HepG2 (cell line): ENCODE data around the gene ATP5F1E. TPM values are rescaled to one million over a fixed set of nuclear protein-coding genes. Genes with fewer than 3 reads are reported as not detected.
A peak's percentile ranks its signal among the peaks of the same experiment; 100 is the strongest.

Source experiments
- ARID5B ChIP-seq: IDR thresholded peaks from 2 replicates; pipeline ENCODE4 v1.4.0; 2020; ENCODE audit warnings: mild to moderate bottlenecking, missing genetic modification reagents
- CEBPG ChIP-seq: IDR thresholded peaks from 2 replicates; pipeline ENCODE4 v1.6.1; 2016
- ELF3 ChIP-seq: IDR thresholded peaks from 2 replicates; pipeline ENCODE4 v1.6.1; 2016; ENCODE audit warnings: missing genetic modification reagents, missing compliant biosample characterization
- ETV5 ChIP-seq: IDR thresholded peaks from 2 replicates; pipeline ENCODE4 v1.6.1; 2018; ENCODE audit warnings: missing biosample characterization, missing genetic modification reagents, inconsistent platforms, borderline replicate concordance
- FOSL2 ChIP-seq: sonication (generic); formaldehyde crosslinking; IDR thresholded peaks from 2 replicates; pipeline ENCODE4 v1.4.0; 2020; ENCODE audit warnings: missing genetic modification reagents
- GATA4 ChIP-seq: sonication (generic); IDR thresholded peaks from 2 replicates; pipeline ENCODE4 v1.6.1; 2016; ENCODE audit warnings: antibody characterized with exemption, low read depth, borderline replicate concordance
- GFI1 ChIP-seq: sonication (generic); formaldehyde crosslinking; IDR thresholded peaks from 2 replicates; pipeline ENCODE4 v1.5.0; 2020; ENCODE audit warnings: missing genetic modification reagents, mild to moderate bottlenecking, borderline replicate concordance
- HNF4A ChIP-seq: sonication (generic); formaldehyde crosslinking; IDR thresholded peaks from 2 replicates; pipeline ENCODE4 v1.4.0; 2020; ENCODE audit warnings: missing genetic modification reagents
- JUN ChIP-seq: sonication (generic); formaldehyde crosslinking; IDR thresholded peaks from 2 replicates; pipeline ENCODE4 v1.4.0; 2020; ENCODE audit warnings: mild to moderate bottlenecking, missing genetic modification reagents
- JUND ChIP-seq: sonication (generic); formaldehyde crosslinking; IDR thresholded peaks from 2 replicates; pipeline ENCODE4 v1.8.0; 2022; ENCODE audit warnings: mild to moderate bottlenecking, missing genetic modification reagents
- KAT7 ChIP-seq: IDR thresholded peaks from 2 replicates; pipeline ENCODE4 v1.6.1; 2018; ENCODE audit warnings: borderline replicate concordance, missing compliant biosample characterization
- KMT2A ChIP-seq: sonication (generic); formaldehyde crosslinking; IDR thresholded peaks from 2 replicates; pipeline ENCODE4 v1.4.0; 2020; ENCODE audit warnings: missing genetic modification reagents
- MAF1 ChIP-seq: sonication (generic); formaldehyde crosslinking; IDR thresholded peaks from 2 replicates; pipeline ENCODE4 v1.5.0; 2020; ENCODE audit warnings: missing genetic modification reagents, borderline replicate concordance
- NR2F6 ChIP-seq, 2 experiments: IDR thresholded peaks; 2 replicates each; pipeline ENCODE4 v1.6.1; 2016; ENCODE audit warnings: antibody characterized with exemption in 1 of 2, mild to moderate bottlenecking in 1 of 2
- RBM39 ChIP-seq: fragments of 200-400 bp; formaldehyde crosslinking; IDR thresholded peaks from one replicate; pipeline ENCODE4 v1.6.1; 2018; ENCODE audit warnings: antibody characterized with exemption, mild to moderate bottlenecking, low read depth, low read length; ENCODE audit not compliant: poor library complexity, severe bottlenecking
- SALL1 ChIP-seq: sonication (generic); formaldehyde crosslinking; IDR thresholded peaks from 2 replicates; pipeline ENCODE4 v1.8.0; 2022; ENCODE audit warnings: mild to moderate bottlenecking, missing genetic modification reagents
- SP5 ChIP-seq: IDR thresholded peaks from 2 replicates; pipeline ENCODE4 v1.6.1; 2016; ENCODE audit warnings: low read depth, borderline replicate concordance
- SSRP1 ChIP-seq: IDR thresholded peaks from 2 replicates; pipeline ENCODE4 v1.6.1; 2016; ENCODE audit warnings: control low read depth
- TARDBP ChIP-seq: sonication (generic); formaldehyde crosslinking; IDR thresholded peaks from 2 replicates; pipeline ENCODE4 v1.8.0; 2022; ENCODE audit warnings: mild to moderate bottlenecking, missing genetic modification reagents
- TBX3 ChIP-seq: fragments of 450-650 bp; IDR thresholded peaks from 2 replicates; pipeline ENCODE4 v1.6.1; 2017; ENCODE audit warnings: antibody characterized with exemption, mild to moderate bottlenecking, inconsistent platforms, borderline replicate concordance
- ZEB1 ChIP-seq: IDR thresholded peaks from 2 replicates; pipeline ENCODE4 v1.6.1; 2012; ENCODE audit warnings: mild to moderate bottlenecking, low read depth, inconsistent platforms; ENCODE audit not compliant: insufficient replicate concordance
- ZNF18 ChIP-seq: sonication (generic); formaldehyde crosslinking; IDR thresholded peaks from 2 replicates; pipeline ENCODE4 v1.8.0; 2022; ENCODE audit warnings: mild to moderate bottlenecking, missing genetic modification reagents; ENCODE audit not compliant: insufficient replicate concordance
- ZNF232 ChIP-seq: sonication (generic); formaldehyde crosslinking; IDR thresholded peaks from 2 replicates; pipeline ENCODE4 v1.4.0; 2020; ENCODE audit warnings: missing genetic modification reagents, borderline replicate concordance
- ZNF549 ChIP-seq: sonication (generic); formaldehyde crosslinking; IDR thresholded peaks from 2 replicates; pipeline ENCODE4 v1.5.0; 2020; ENCODE audit warnings: missing genetic modification reagents
- ZNF720 ChIP-seq: sonication (generic); formaldehyde crosslinking; IDR thresholded peaks from 2 replicates; pipeline ENCODE4 v1.4.0; 2020; ENCODE audit warnings: missing genetic modification reagents
- ZZZ3 ChIP-seq: sonication (generic); formaldehyde crosslinking; IDR thresholded peaks from 2 replicates; pipeline ENCODE4 v1.4.0; 2020; ENCODE audit warnings: missing genetic modification reagents, mild to moderate bottlenecking, borderline replicate concordance
- polyA plus RNA-seq, 8 experiments: library from polyadenylated mRNA; depleted of rRNA in 3 of 8; stranded (reverse) in 7 of 8; unstranded in 1 of 8; fragments of >200 nt; fragmentation: Illumina TruSeq in 4 of 8; extraction: Trizol in 4 of 8; gene quantifications; 2 replicates each; pipeline versions ENCODE4 v1.2.1 to v1.2.3, GENCODE V29; 2011 to 2016; ENCODE audit warnings: low read depth in 4 of 8, missing spikeins in 1 of 8, mixed read lengths in 1 of 8; ENCODE audit not compliant: insufficient read depth in 1 of 8
- total RNA-seq, 5 experiments: library from RNA; depleted of rRNA; stranded (reverse); fragments of >200 nt; fragmentation: Illumina TruSeq; extraction: Trizol; gene quantifications; 2 replicates each; pipeline ENCODE4 v1.2.3, GENCODE V29; 2016; ENCODE audit warnings: low read depth in 1 of 5
- TF ChIP-seq, protein P1 (sequence below): sonication (generic); formaldehyde crosslinking; IDR thresholded peaks from 2 replicates; pipeline ENCODE4 v1.8.0; 2022; ENCODE audit warnings: missing genetic modification reagents, low read depth, mild to moderate bottlenecking, borderline replicate concordance

Gene ATP5F1E
- total and polyA plus RNA-seq, 2 of the 13 experiments (the other 11 are each of a cell fraction or from before 2014, with no cell fraction given): 121 to 134 TPM

DNA sequence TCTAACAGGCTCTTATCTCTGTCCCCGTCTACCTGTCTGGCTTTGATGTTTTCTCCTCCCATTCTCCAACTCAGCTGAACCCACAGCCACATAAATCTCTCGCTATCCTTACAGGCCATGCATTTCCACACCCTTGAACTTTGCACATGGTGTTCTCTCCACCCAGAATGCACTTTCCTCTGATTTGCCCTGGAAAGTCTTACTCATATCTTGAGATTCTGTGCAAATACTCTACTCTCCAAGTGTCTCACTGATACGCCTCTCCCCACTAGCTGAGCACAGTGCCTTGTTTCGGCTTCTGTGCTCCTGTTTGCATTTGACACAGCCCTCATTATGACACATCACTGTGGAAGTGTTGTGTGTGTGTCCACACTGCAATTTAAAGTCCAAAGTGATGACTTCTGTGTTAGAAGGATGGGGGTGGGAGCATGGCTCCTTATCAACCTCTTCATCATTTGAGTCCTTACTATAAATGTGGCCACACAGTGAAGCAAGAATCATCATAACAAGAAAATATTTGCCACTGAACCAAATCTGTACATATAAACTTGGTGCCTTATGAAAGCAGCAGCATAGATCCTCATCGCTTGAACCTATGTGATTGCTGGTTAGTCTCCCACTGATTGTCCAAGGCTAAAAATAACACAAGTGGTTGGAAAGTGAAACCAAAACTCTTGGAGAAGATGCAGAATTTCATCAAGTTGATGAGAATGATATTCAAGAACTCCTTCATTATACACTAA lies 16.0 kb upstream of the ATP5F1E start (continued):
- TF ChIP-seq KMT2A (CRISPR knock-in tag) (no peak), SSRP1 (CRISPR knock-in tag) (no peak), ZNF720 (CRISPR knock-in tag) (no peak), KAT7 (no peak), SALL1 (CRISPR knock-in tag) (peak; percentile 22; the same call in 1 of the 2 replicates), FOSL2 (peak; percentile 79), ZNF18 (no peak), ZNF549 (CRISPR knock-in tag) (no peak), ZNF232 (CRISPR knock-in tag) (no peak), GFI1 (no peak), SP5 (peak; percentile 25; the same call in 1 of the 2 replicates), ELF3 (CRISPR knock-in tag) (no peak), JUND (CRISPR knock-in tag) (0 out of 2 replicates have a peak, but pooled peaks have one; percentile 9), ZZZ3 (no peak), CEBPG (peak; percentile 11; the same call in 1 of the 2 replicates), JUN (CRISPR knock-in tag) (peak; percentile 71), MAF1 (CRISPR knock-in tag) (no peak), TARDBP (CRISPR knock-in tag) (no peak), GATA4 (no peak), TBX3 (peak; percentile 50; the same call in 1 of the 2 replicates), ZEB1 (peak; percentile 89), NR2F6 (IDR thresholded peaks at IDR 0.05) (no peak), NR2F6 (CRISPR knock-in tag; IDR thresholded peaks at IDR 0.05) (no peak), RBM39 (no peak), ARID5B (CRISPR knock-in tag) (peak; percentile 42), HNF4A (CRISPR knock-in tag) (peak; percentile 42; the same call in 1 of the 2 replicates), ETV5 (peak; percentile 24; the same call in 1 of the 2 replicates)
- TF ChIP-seq, protein P1, sequence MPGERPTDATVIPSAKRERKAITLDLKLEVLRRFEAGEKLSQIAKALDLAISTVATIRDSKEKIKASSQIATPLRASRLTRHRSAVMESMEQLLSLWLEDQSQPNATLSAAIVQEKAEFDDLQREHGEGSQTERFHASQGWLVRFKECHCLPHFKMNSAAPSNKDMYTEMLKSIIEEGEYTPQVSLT: no peak
